ENCODE data around the gene CPNE8.

CPNE8 gene

DNA sequence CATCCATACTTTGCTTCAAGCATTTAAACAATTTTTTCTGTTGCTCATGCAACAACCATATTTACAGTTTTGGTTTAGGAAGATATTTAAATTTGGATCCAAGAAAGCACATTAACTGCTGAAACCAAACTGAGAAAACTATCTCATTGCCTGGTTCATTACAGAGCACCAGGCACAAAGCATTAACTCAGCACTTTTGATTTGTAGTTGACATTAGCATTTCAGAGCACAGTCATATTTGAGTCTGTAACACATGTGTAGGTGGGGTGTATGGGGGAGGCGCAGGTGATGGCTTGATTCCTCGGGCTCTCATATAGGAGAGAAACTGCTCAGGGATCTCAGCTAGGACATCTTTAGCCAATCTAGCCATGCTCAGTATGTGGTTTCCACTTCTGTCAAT lies 251.7 kb downstream of the CPNE8 start:
- no peaks in the 10 kb centered on the region for H3K27me3 ChIP-seq (replicated peaks; ENCODE audit: control insufficient read depth, insufficient read depth, low read length)
- no peaks in the 10 kb centered on the region for H3K36me3 ChIP-seq (ENCODE audit: control insufficient read depth, insufficient read depth, low read length)
- no peak overlapping the region for H3K4me3 ChIP-seq (replicated peaks; ENCODE audit: low read depth, low read length)
- TF ChIP-seq, protein P1, sequence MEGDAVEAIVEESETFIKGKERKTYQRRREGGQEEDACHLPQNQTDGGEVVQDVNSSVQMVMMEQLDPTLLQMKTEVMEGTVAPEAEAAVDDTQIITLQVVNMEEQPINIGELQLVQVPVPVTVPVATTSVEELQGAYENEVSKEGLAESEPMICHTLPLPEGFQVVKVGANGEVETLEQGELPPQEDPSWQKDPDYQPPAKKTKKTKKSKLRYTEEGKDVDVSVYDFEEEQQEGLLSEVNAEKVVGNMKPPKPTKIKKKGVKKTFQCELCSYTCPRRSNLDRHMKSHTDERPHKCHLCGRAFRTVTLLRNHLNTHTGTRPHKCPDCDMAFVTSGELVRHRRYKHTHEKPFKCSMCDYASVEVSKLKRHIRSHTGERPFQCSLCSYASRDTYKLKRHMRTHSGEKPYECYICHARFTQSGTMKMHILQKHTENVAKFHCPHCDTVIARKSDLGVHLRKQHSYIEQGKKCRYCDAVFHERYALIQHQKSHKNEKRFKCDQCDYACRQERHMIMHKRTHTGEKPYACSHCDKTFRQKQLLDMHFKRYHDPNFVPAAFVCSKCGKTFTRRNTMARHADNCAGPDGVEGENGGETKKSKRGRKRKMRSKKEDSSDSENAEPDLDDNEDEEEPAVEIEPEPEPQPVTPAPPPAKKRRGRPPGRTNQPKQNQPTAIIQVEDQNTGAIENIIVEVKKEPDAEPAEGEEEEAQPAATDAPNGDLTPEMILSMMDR (IDR thresholded peaks at IDR 0.05; ENCODE audit: insufficient read depth, low read length, poor library complexity, severe bottlenecking) = no peak
- DNase-seq (ENCODE audit: extremely low read depth, insufficient read length) = no peak

DNA sequence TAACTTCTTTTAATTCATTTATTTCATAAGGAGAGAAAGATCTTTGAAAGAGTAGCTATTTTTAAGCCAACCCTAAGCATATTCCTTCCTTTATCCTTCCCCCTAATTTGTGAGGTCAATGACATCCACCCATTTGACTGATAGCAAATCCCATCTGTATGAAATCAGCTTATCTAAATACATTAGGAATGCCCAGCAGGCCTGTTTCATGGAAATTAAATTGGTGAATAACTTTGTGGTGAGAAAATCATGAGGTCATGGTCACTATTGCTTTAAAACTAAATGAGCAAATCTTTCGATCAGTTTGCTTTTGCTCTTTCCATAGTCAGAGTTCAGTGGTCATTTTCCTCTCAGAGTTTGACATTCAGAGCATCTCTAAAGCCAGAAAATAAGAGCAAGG lies 256.6 kb downstream of the CPNE8 start:
- DNase-seq (ENCODE audit: extremely low read depth, insufficient read length) = no peak
- no peaks in the 10 kb centered on the region for H3K36me3 ChIP-seq (ENCODE audit: control insufficient read depth, insufficient read depth, low read length)
- no peaks in the 10 kb centered on the region for H3K27me3 ChIP-seq (replicated peaks; ENCODE audit: control insufficient read depth, insufficient read depth, low read length)
- no peak overlapping the region for H3K4me3 ChIP-seq (replicated peaks; ENCODE audit: low read depth, low read length)
- TF ChIP-seq, protein P1 (IDR thresholded peaks at IDR 0.05; ENCODE audit: insufficient read depth, low read length, poor library complexity, severe bottlenecking) = no peak

DNA sequence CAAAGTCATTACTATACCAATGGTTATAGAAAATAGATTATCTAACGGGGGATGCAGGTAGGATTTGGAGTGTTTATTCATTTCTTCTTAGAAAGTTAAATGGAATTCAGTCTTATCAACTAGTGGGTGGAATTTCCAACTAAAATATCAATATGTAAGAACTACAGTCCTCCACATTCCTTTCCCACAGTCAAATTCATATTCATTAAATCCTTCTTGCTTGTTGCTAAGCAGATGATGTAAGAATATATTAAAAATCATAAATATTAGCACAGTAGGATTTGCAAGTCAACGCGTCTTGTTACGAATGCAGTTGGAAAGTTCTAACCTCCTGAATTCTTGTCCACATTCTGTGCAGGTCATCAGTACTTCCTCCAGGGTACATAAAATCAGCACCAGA lies 259.2 kb downstream of the CPNE8 start:
- Histone ChIP-seq H3K36me3 (ENCODE audit: control insufficient read depth, insufficient read depth, low read length) (no peaks in the 10 kb centered on the region), H3K4me3 (replicated peaks; ENCODE audit: low read depth, low read length) (no peak overlapping the region), H3K27me3 (replicated peaks; ENCODE audit: control insufficient read depth, insufficient read depth, low read length) (no peaks in the 10 kb centered on the region)
- TF ChIP-seq, protein P1 (IDR thresholded peaks at IDR 0.05; ENCODE audit: insufficient read depth, low read length, poor library complexity, severe bottlenecking) = no peak
- no peak for DNase-seq (ENCODE audit: extremely low read depth, insufficient read length)

DNA sequence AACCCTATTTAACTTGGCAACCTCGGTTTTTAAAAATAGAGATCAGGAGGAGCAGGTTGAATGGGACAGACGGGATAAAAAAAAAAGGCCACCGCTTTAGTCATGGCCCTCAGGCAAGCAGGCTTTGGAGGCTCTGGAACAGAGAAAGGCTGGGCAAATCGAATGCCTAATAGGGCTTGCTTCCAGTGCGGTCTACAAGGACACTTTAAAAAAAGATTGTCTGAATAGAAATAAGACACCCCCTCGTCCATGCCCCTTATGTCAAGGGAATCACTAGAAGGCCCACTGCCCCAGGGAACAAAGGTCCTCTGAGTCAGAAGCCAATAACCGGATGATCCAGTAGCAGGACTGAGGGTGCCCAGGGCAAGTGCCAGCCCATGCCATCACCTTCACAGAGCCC lies 265.8 kb downstream of the CPNE8 start:
- H3K36me3 ChIP-seq (ENCODE audit: control insufficient read depth, insufficient read depth, low read length) = no peaks in the 10 kb centered on the region
- TF ChIP-seq, protein P1 (IDR thresholded peaks at IDR 0.05; ENCODE audit: insufficient read depth, low read length, poor library complexity, severe bottlenecking) = no peak
- no peak overlapping the region for H3K4me3 ChIP-seq (replicated peaks; ENCODE audit: low read depth, low read length)
- DNase-seq (ENCODE audit: extremely low read depth, insufficient read length) = no peak
- H3K27me3 ChIP-seq (replicated peaks; ENCODE audit: control insufficient read depth, insufficient read depth, low read length) = no peaks in the 10 kb centered on the region

DNA sequence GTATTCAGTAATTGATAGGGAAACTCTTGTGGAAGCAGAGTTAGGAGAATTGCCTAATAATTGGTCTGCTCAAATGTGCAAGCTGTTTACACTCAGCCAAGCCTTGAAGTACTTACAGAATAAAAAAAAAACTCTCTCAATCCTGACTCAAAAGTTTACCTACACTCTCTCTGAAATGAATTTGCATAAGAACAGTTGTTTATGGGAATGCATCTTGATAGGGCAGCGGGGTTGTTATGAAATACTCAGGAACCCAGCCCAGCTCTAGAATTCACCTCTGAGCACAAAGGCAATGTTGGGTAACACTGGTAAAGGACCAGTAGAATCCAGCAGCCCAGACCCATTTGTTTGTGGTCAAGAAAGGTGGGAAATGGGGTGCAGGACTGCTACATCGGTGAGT lies 267.0 kb downstream of the CPNE8 start:
- H3K36me3 ChIP-seq (ENCODE audit: control insufficient read depth, insufficient read depth, low read length) = no peaks in the 10 kb centered on the region
- TF ChIP-seq, protein P1 (IDR thresholded peaks at IDR 0.05; ENCODE audit: insufficient read depth, low read length, poor library complexity, severe bottlenecking) = no peak
- H3K27me3 ChIP-seq (replicated peaks; ENCODE audit: control insufficient read depth, insufficient read depth, low read length) = no peaks in the 10 kb centered on the region
- H3K4me3 ChIP-seq (replicated peaks; ENCODE audit: low read depth, low read length) = no peak overlapping the region
- no peak for DNase-seq (ENCODE audit: extremely low read depth, insufficient read length)

DNA sequence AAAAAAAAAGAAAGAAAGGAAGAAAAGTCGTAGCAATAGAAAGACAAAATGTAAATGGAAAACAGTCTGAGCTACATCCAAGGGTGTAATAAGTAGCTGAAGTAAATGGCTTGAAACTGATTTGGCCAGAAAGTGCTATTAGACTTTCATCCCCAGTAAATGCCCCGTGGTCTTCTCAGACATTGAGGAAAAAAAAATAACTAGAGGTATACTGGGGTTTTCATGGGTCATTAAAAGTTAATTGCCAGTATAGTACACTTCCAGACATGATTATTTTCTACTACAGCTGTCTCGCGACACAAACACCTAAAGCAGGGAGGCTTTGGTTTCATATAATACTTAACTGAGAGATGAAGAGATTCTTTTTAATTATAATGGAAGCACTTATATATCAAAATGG lies 271.9 kb downstream of the CPNE8 start:
- Histone ChIP-seq H3K36me3 (ENCODE audit: control insufficient read depth, insufficient read depth, low read length) (no peaks in the 10 kb centered on the region), H3K27me3 (replicated peaks; ENCODE audit: control insufficient read depth, insufficient read depth, low read length) (no peaks in the 10 kb centered on the region), H3K4me3 (replicated peaks; ENCODE audit: low read depth, low read length) (no peak overlapping the region)
- no peak for DNase-seq (ENCODE audit: extremely low read depth, insufficient read length)
- TF ChIP-seq, protein P1 (IDR thresholded peaks at IDR 0.05; ENCODE audit: insufficient read depth, low read length, poor library complexity, severe bottlenecking) = no peak
